Endothelial cell of umbilical vein (primary cell): ENCODE data around the gene P3H1.

Experiments
- POLR2A ChIP-seq: IDR thresholded peaks from 2 replicates; pipeline ENCODE4 v1.6.1; 2012; ENCODE audit warnings: low read depth, mild to moderate bottlenecking, control low read depth, low read length
- TF ChIP-seq, protein P1 (sequence below), 2 donors: IDR thresholded peaks; 1 replicate in 1 of 2; 2 replicates in 1 of 2; pipeline ENCODE4 v1.5.1; 2011; ENCODE audit warnings: low read length in 2 of 2, mild to moderate bottlenecking in 2 of 2, moderate library complexity in 2 of 2, control low read depth in 1 of 2, inconsistent platforms in 1 of 2, low read depth in 1 of 2; ENCODE audit not compliant: insufficient read depth in 1 of 2; ENCODE audit errors: extremely low read depth in 1 of 2

DNA sequence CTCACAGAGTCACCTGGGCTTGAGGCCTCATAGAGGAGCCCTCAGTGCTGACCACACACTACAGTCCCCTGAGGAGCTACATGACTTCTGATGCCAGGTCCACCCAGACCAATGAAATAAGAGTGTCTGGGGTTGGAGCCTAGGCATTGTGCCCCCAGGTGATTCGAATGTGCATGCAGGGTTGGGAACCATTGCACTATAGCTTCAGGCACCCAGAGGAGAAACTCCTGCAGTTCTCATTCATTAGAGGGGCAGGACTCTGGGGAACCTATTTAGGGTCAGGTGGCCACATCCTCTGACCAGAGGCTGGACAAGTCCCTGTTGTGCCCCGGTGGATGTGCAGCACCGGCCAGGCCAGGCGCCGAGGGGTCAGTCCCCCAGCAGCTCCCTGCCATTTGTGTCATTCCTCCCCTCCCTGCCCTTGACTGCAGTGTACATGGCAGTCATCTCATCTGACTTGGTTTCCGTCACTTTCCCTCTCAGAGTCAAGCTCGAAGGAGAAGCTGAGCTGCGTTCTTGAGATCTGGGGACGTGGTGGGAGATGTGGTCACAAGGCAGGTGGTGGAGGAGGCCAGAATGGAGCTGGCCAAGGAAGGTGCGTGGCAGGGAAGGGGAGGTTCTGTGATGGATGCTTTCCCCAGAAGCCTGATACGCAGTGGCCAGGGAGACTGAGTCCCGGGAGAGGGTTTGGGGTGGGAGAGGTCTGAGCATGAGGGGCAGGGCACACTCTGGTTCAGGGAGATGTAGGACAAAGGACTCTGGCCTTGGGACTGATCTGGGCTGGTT is 33.2 kb downstream of the P3H1 start:
- TF ChIP-seq, protein P1, sequence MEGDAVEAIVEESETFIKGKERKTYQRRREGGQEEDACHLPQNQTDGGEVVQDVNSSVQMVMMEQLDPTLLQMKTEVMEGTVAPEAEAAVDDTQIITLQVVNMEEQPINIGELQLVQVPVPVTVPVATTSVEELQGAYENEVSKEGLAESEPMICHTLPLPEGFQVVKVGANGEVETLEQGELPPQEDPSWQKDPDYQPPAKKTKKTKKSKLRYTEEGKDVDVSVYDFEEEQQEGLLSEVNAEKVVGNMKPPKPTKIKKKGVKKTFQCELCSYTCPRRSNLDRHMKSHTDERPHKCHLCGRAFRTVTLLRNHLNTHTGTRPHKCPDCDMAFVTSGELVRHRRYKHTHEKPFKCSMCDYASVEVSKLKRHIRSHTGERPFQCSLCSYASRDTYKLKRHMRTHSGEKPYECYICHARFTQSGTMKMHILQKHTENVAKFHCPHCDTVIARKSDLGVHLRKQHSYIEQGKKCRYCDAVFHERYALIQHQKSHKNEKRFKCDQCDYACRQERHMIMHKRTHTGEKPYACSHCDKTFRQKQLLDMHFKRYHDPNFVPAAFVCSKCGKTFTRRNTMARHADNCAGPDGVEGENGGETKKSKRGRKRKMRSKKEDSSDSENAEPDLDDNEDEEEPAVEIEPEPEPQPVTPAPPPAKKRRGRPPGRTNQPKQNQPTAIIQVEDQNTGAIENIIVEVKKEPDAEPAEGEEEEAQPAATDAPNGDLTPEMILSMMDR (IDR thresholded peaks at IDR 0.05; ENCODE audit: extremely low read depth in 1 of 2, insufficient read depth in 1 of 2, low read depth in 1 of 2, low read length in 2 of 2): no peak
- TF ChIP-seq POLR2A: no peak
